AG08395 (cell line): Measurements from ENCODE around the gene ZNF729.
"Not testable (repeated sequence)": the region's sequence is repeated elsewhere in the genome, so short reads cannot be mapped to it uniquely, and the experiment has no call there.

Experiments used
- DNase-seq: peaks from one replicate; pipeline ENCODE4 v3.0.0; 2012; ENCODE audit warnings: mixed read lengths, low spot score

ZNF729 gene

GRCh38 chr19:22286151-22286810 is at the start of gene ZNF729:
ZNF729 (plus strand) TSS chr19:22286441; CDS start chr19:22286526, 85 bp downstream.
- DNase-seq = no peak

GRCh38 chr19:22256856-22257255 is 29.4 kb upstream of the ZNF729 start:
- DNase-seq = no peak

DNA sequence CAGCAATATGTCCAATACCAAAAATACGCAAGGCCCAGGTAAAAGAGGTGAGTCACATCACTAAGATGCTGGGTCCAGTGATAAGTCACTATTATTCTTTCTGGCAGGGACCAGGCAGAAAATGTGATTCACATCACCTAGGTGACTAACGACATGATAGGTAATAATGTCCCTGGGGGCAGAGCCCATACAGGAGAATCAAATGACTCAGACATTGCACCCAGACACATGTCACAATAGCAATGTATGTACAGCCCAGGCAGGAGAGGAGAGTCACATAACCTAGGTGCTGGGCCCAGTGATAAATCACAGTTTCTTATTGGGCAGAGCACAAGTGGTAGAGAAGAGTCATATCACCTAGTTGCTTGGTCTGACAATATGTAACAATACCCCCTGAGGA is 28.9 kb upstream of the ZNF729 start:
- DNase-seq = no peak

- DNase-seq = no peak
Measured at GRCh38 chr19:22257916-22258315, 28.3 kb upstream of the ZNF729 start.

DNA sequence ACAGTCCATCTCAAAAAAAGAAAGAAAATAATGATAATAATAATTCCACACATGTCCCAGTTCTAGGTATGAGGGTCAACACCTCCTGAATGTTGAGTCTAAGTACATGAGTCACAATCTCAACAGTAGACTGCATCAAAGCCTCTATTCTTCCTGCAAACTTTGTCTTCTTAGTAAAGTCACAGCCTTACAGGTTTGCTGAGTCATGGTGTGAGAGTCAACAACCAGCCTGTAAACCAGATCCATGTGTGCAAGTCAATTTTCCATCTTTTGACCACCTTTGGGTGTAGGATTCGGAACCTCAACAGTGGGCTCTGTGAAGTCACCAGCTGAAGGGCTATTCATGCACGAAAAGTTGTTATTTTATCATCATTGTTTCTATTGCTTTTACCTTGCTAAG is 25.7 kb upstream of the ZNF729 start:
- no peak for DNase-seq

DNA sequence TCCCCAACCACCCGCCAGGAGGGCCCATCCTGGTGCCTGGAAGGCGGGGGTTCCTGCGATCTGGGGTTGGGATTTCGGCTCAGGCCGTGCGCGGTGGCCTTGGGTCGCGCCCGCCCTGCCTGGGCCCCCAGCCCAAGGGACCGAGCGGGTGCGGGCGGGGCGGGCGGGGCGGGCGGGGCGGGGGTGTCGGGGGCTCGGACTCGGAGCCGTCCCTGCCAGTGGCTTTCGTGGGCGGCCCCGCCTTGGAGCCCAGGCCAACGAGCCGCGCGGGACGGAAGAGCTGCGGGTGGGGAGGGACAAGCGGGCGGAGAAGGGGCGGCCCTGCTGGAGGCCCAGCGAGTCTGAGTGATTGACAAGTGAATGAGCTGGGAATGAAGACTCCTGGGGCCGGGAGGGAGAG is 24.6 kb upstream of the ZNF729 start:
- no peak for DNase-seq

- no peak for DNase-seq
Measured at GRCh38 chr19:22263121-22263520, 23.1 kb upstream of the ZNF729 start.

DNA sequence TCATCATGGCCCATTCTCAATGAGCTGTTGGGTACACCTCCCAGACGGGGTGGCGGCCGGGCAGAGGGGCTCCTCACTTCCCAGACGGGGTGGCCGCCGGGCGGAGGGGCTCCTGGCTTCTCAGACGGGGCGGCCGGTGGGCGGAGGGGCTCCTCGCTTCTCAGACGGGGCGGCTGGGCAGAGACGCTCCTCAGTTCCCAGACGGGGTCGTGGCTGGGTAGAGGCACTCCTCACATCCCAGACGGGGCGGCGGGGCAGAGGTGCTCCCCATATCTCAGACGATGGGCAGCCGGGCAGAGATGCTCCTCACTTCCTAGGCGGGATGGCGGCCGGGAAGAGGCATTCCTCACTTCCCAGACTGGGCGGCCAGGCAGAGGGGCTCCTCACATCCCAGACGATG is 35.3 kb downstream of the ZNF729 start:
- not testable (repeated sequence) for DNase-seq

- DNase-seq = no peak
Measured at GRCh38 chr19:22326219-22326618, 40.0 kb downstream of the ZNF729 start.

GRCh38 chr19:22327321-22327720 is 41.1 kb downstream of the ZNF729 start:
- no peak for DNase-seq

- DNase-seq = no peak
Measured at GRCh38 chr19:22331521-22331920, 45.3 kb downstream of the ZNF729 start.

DNA sequence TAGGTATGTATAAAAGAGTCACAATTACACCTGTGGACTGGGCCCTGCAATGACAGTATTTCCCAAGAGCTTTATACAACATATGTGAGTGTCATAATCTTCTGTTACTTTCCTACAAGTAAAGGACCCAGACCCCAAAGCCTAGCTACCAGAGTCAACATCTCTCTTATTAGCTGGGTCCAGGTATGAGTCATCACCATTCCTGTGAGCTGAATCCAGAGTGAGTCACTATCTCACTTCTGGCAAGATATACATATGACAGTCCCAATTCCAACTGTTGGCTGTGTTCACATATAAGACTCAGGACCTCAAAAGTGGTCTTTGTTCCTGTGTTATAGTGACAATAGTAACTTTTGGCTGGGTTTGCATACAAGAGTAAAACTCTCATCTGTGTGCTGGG is 46.7 kb downstream of the ZNF729 start:
- DNase-seq = no peak

DNA sequence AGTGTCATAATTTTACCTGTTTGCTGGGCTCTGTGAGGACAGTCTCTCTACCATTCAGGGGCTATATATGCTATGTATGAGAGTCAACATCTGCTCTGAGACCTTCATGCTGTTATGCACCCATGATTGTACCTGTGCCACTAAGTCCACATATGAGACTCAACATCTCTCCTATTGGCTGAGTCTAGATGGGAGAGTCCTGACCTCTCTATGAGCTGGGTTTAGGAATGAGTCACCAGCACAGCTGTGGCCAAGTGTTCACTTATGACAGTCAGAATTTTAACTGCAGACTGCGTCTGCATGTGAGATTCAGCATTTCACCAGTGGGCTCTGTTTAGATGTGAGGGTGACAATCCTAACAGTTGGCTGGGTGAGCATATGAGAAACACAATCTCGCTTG is 49.5 kb downstream of the ZNF729 start:
- DNase-seq = no peak

DNA sequence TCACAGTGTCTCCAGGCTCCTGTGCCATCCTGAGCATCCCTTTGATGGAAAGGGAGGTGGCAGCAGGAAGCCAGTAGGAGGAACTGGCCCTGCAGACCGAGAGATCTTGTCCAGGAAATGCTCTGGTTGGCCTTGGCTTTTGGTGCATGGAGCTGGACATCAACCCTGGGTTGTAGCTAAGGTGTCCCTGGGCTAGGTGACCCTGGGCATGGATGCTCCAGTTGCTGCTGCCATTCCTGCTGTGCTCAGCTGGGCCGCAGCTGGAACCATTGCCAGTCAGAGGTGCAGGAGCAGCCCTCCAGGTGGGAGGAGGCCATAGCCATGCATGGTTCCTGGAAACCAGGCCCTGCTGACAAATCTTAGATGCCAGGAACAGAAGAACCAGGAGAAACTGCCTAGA is 68.4 kb downstream of the ZNF729 start:
- DNase-seq = no peak
